Thyroid gland (tissue), 4 donors: ENCODE results near the gene LCN12. TPM values are rescaled to one million over a fixed set of nuclear protein-coding genes. Genes with fewer than 3 reads are reported as not detected.

Experiments
- DNase-seq, 2 donors: peaks; one replicate each; pipeline ENCODE4 v3.0.0-alpha.2; 2019
- H3K27ac ChIP-seq, 3 donors: fragments of 200-600 bp; sonication (generic); 1 replicate in 2 of 3; 2 replicates in 1 of 3; pipeline ENCODE4 v1.5.1; 2016 to 2019; ENCODE audit warnings: mild to moderate bottlenecking in 1 of 3, moderate library complexity in 1 of 3
- H3K27me3 ChIP-seq: fragments of 200-600 bp; sonication (generic); one replicate; pipeline ENCODE4 v1.5.1; 2019
- H3K36me3 ChIP-seq, 2 donors: fragments of 200-600 bp; sonication (generic); one replicate each; pipeline ENCODE4 v1.5.1; 2016 to 2019
- H3K4me1 ChIP-seq, 2 donors: fragments of 200-600 bp; sonication (generic); one replicate each; pipeline ENCODE4 v1.5.1; 2017 to 2019
- H3K4me3 ChIP-seq, 3 donors: fragments of 200-600 bp; sonication (generic); replicated peaks in 1 of 3; 1 replicate in 2 of 3; 2 replicates in 1 of 3; pipeline ENCODE4 v1.5.1; 2016; ENCODE audit warnings: mild to moderate bottlenecking in 1 of 3
- H3K9me3 ChIP-seq: fragments of 200-600 bp; sonication (generic); one replicate; pipeline ENCODE4 v1.5.1; 2017
- CTCF ChIP-seq, 6 experiments: fragments of 200-600 bp in 3 of 6; fragments of 450-650 bp in 3 of 6; sonication (generic) in 3 of 6; IDR thresholded peaks; one replicate each; pipeline ENCODE4 v1.5.1; 2016 to 2019; ENCODE audit warnings: antibody characterized with exemption in 6 of 6, mild to moderate bottlenecking in 2 of 6, inconsistent platforms in 1 of 6, moderate library complexity in 1 of 6
- POLR2A ChIP-seq, 2 donors: fragments of 450-650 bp; IDR thresholded peaks; one replicate each; pipeline ENCODE4 v1.6.1; 2017; ENCODE audit warnings: antibody characterized with exemption in 2 of 2, mild to moderate bottlenecking in 2 of 2, moderate library complexity in 1 of 2
- WGBS, 2 donors: methylation state at CpG; one replicate each; pipeline ENCODE4 v1.1.5; 2017; 5-methylcytosine and 5-hydroxymethylcytosine counted together
- intact Hi-C: fragments of 100-400 bp; cut with DNase I; formaldehyde crosslinking; loops from one replicate; pipeline ENCODE4 v1.15.1; 2023
- total RNA-seq, 4 donors: library from RNA; depleted of rRNA; stranded (reverse); fragments of >200 nt; gene quantifications; one replicate each; pipeline ENCODE4 v1.2.3, GENCODE V29; 2016

Gene LCN12
- total RNA-seq, 4 donors from 2014 or later: 24.3 to 85.0 (median 54.0) TPM

DNA sequence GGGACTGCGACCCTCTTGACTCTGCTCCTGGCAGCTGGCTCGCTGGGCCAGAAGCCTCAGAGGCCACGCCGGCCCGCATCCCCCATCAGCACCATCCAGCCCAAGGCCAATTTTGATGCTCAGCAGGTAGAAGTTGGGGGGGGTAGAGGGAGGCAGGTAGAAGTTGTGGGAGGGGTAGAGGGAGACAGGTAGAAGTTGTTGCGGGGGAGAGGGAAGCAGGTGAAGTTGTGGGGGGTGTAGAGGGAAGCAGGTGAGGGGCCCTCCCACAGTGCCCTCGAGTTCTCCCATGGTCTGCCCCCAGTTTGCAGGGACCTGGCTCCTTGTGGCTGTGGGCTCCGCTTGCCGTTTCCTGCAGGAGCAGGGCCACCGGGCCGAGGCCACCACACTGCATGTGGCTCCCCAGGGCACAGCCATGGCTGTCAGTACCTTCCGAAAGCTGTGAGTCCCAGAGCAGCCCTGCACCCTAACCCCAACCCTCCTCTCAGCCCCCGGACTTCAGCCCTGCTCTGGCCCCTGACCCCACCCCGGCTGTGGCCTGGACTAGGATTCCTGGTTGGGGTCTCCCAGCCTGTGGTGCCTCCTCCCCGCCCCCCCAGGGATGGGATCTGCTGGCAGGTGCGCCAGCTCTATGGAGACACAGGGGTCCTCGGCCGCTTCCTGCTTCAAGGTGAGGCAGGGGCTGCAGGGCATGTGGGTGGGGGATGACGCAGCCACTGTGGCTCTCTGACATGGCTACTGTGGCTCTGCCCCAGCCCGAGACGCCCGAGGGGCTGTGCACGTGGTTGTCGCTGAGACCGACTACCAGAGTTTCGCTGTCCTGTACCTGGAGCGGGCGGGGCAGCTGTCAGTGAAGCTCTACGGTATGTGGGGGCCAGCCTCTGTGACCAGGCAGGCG, 6.5 kb upstream of the LCN12 start:
- DNase-seq: no peak
- Histone ChIP-seq H3K4me3 (no peak overlapping the region), H3K27me3 (no peaks in the 10 kb centered on the region), H3K36me3 (peaks cover 24 to 25% of the 10 kb centered on the region in 2 donors), H3K4me1 (peaks cover 43 to 63% of the 10 kb centered on the region in 2 donors), H3K9me3 (no peaks in the 10 kb centered on the region), H3K27ac (peak overlapping the region in 1 of 3 donors; percentile 24)
- WGBS, 2 donors: 93 to 95% methylated on average over 9 to 21 of the region's 30 CpGs
- intact Hi-C loops: loop anchor here (5.0 kb wide), 1 partner anchor 138 kb away; the partner anchor contains the start of gene RABL6
- no peak for TF ChIP-seq POLR2A (IDR thresholded peaks at IDR 0.05)
- no peak for TF ChIP-seq CTCF (IDR thresholded peaks at IDR 0.05)

DNA sequence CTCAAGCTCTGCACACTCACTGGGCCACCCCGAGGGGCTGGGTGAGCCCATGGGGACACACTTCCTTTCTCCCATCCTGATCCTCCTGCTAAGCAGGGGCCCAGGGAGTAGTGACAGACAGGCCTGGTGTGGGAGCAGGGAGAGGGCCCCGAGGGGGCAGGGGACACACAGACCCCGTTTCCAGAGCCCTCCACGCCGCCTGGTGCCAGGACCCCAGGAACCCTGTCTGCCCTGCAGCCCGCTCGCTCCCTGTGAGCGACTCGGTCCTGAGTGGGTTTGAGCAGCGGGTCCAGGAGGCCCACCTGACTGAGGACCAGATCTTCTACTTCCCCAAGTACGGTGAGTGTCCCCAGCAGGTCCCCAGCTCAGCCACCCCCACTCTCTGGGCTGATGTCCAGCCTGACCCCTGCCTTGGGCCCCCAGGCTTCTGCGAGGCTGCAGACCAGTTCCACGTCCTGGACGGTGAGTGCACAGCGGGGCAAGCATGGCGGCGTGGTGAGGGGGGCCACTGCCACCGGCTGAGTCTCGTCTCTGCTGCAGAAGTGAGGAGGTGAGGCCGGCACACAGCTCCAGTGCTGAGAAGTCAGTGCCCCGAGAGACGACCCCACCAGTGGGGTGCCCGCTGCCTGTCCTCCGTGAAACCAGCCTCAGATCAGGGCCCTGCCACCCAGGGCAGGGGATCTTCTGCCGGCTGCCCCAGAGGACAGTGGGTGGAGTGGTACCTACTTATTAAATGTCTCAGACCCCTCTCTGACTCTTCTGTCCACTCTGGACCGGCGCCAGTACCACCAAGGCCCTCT, 5.6 kb upstream of the LCN12 start:
- TF ChIP-seq CTCF (IDR thresholded peaks at IDR 0.05): no peak
- TF ChIP-seq POLR2A (IDR thresholded peaks at IDR 0.05): no peak
- H3K4me1 ChIP-seq: peaks cover 51 to 71% of the 10 kb centered on the region in 2 donors

GRCh38 chr9:136947028-136947891, 4.8 kb upstream of the LCN12 start:
- Histone ChIP-seq H3K27ac (peak overlapping the region; percentile 71 to 89 (median 72)), H3K27me3 (no peaks in the 10 kb centered on the region), H3K4me3 (no peak overlapping the region), H3K9me3 (no peaks in the 10 kb centered on the region), H3K4me1 (peaks cover 60 to 80% of the 10 kb centered on the region in 2 donors), H3K36me3 (peaks cover 8% of the 10 kb centered on the region in 2 donors)
- 4 to 54% methylated on average over 4 to 26 of the region's 26 CpGs for WGBS, 2 donors
- intact Hi-C loops: loop anchor here (5.0 kb wide), 1 partner anchor 140 kb away; the partner anchor contains the start of gene RABL6
- DNase-seq: peak; percentile 55 to 62
- TF ChIP-seq CTCF (IDR thresholded peaks at IDR 0.05): no peak
- TF ChIP-seq POLR2A (IDR thresholded peaks at IDR 0.05): no peak

More for the DNA sequence above, 5.6 kb upstream of the LCN12 start:
- H3K27me3 ChIP-seq: no peaks in the 10 kb centered on the region
- peak; percentile 31 to 35 for DNase-seq
- no peaks in the 10 kb centered on the region for H3K9me3 ChIP-seq
- intact Hi-C loops: loop anchor here (5.0 kb wide), 1 partner anchor 139 kb away; the partner anchor contains the start of gene RABL6
- peak overlapping the region; percentile 71 to 89 (median 72) for H3K27ac ChIP-seq
- H3K4me3 ChIP-seq: no peak overlapping the region
- peaks cover 16% of the 10 kb centered on the region in 2 donors for H3K36me3 ChIP-seq
- WGBS, 2 donors: 78 to 83% methylated on average over 11 to 21 of the region's 27 CpGs

GRCh38 chr9:136947955-136948510, 4.0 kb upstream of the LCN12 start:
- H3K27me3 ChIP-seq: no peaks in the 10 kb centered on the region
- 49 to 60% methylated on average over 6 to 15 of the region's 15 CpGs for WGBS, 2 donors
- peaks cover 0 to under 1% of the 10 kb centered on the region in 2 donors for H3K36me3 ChIP-seq
- peaks cover 66 to 82% of the 10 kb centered on the region in 2 donors for H3K4me1 ChIP-seq
- peak; percentile 65 to 67 for DNase-seq
- H3K4me3 ChIP-seq: no peak overlapping the region
- peak overlapping the region; percentile 71 to 89 (median 72) for H3K27ac ChIP-seq
- TF ChIP-seq CTCF (IDR thresholded peaks at IDR 0.05) (peak in 4 of 6 experiments; percentile 30 to 55 (median 45)), POLR2A (IDR thresholded peaks at IDR 0.05) (no peak)
- intact Hi-C loops: loop anchor here (2.0 to 5.0 kb wide), 2 partner anchors 83 to 141 kb away; partner anchors contain the start of gene RABL6
- no peaks in the 10 kb centered on the region for H3K9me3 ChIP-seq
